Measurements from ENCODE around the gene NF1. TPM values are rescaled to one million over a fixed set of nuclear protein-coding genes. Genes with fewer than 3 reads are reported as not detected.
A peak's percentile ranks its signal among the peaks of the same experiment; 100 is the strongest.

The NF1 gene
- polyA plus RNA-seq, 3 donors: 1.2 to 7.4 (median 2.1) TPM

- Histone ChIP-seq H3K4me2 (replicated peaks; ENCODE audit: extremely low read depth, low read length, poor library complexity, severe bottlenecking) (no peak overlapping the region), H2AFZ (ENCODE audit: insufficient read depth, low read depth, low read length, poor library complexity, severe bottlenecking) (no peak overlapping the region), H3K27ac (ENCODE audit: low read depth in 1 of 2, low read length in 2 of 2) (no peak overlapping the region), H3K79me2 (ENCODE audit: insufficient read depth, low read length) (no peaks in the 10 kb centered on the region), H3K36me3 (replicated peaks in 1 of 2; ENCODE audit: control insufficient read depth in 1 of 2, insufficient read depth in 2 of 2, low read length in 2 of 2) (no peaks in the 10 kb centered on the region), H3K9ac (ENCODE audit: insufficient read depth, low read length, poor library complexity, severe bottlenecking) (no peak overlapping the region), H3K9me3 (replicated peaks in 1 of 2; ENCODE audit: control insufficient read depth in 1 of 2, insufficient read depth in 1 of 2, low read length in 2 of 2) (no peaks in the 10 kb centered on the region), H3K4me3 (replicated peaks in 1 of 3; ENCODE audit: low read depth in 2 of 3, low read length in 3 of 3) (no peak overlapping the region), H4K20me1 (ENCODE audit: insufficient read depth, low read length) (no peaks in the 10 kb centered on the region), H3K27me3 (ENCODE audit: control insufficient read depth in 2 of 2, insufficient read depth in 2 of 2, low read length in 2 of 2) (no peaks in the 10 kb centered on the region), H3K4me1 (ENCODE audit: control insufficient read depth in 1 of 2, insufficient read depth in 2 of 2, low read length in 2 of 2) (peaks cover 48 to 53% of the 10 kb centered on the region in 2 donors)
- H3K27me3 Mint-ChIP-seq (ENCODE audit: low read depth in 3 of 3): no peaks in the 10 kb centered on the region
- no peak for TF ChIP-seq CTCF (IDR thresholded peaks at IDR 0.05)
- 100% methylated on average over 2 of the region's 3 CpGs for WGBS (ENCODE audit: insufficient coverage)
- H3K4me1 Mint-ChIP-seq: peaks cover 49% of the 10 kb centered on the region
- peaks cover 0 to 3% (median 0%) of the 10 kb centered on the region in 7 donors for H3K9me3 Mint-ChIP-seq
- DNase-seq: no peak
- no peak overlapping the region for H3K4me3 Mint-ChIP-seq
- intact Hi-C loops (cut with micrococcal nuclease): loop anchor here (5.0 kb wide), 3 partner anchors 38 to 102 kb away; partner anchors contain the start of gene NF1 (in 1 of the 2)
- H3K36me3 Mint-ChIP-seq: peaks cover 0 to 6% of the 10 kb centered on the region in 2 donors
- no peak overlapping the region for H3K27ac Mint-ChIP-seq
These were observed 40.0 kb upstream of the NF1 start for GRCh38 chr17:31054761-31055160.

GRCh38 chr17:31058976-31059375, 35.8 kb upstream of the NF1 start:
- no peaks in the 10 kb centered on the region for H3K79me2 ChIP-seq (ENCODE audit: insufficient read depth, low read length)
- H3K27ac ChIP-seq (ENCODE audit: low read depth in 1 of 2, low read length in 2 of 2): peak overlapping the region in 1 of 2 donors; percentile 59
- H3K4me2 ChIP-seq (replicated peaks; ENCODE audit: extremely low read depth, low read length, poor library complexity, severe bottlenecking): no peak overlapping the region
- no peaks in the 10 kb centered on the region for H4K20me1 ChIP-seq (ENCODE audit: insufficient read depth, low read length)
- Mint-ChIP-seq H3K9me3 (no peaks in the 10 kb centered on the region), H3K36me3 (no peaks in the 10 kb centered on the region), H3K27ac (peak overlapping the region in 5 of 7 donors; percentile 25 to 67 (median 41)), H3K4me1 (peaks cover 43% of the 10 kb centered on the region), H3K27me3 (ENCODE audit: low read depth in 3 of 3) (no peaks in the 10 kb centered on the region), H3K4me3 (peak overlapping the region in 1 of 2 donors; percentile 1)
- peak overlapping the region; percentile 33 for H2AFZ ChIP-seq (ENCODE audit: insufficient read depth, low read depth, low read length, poor library complexity, severe bottlenecking)
- peak in 2 of 3 donors; percentile 26 to 55 for DNase-seq
- no peak overlapping the region for H3K4me3 ChIP-seq (replicated peaks in 1 of 3; ENCODE audit: low read depth in 2 of 3, low read length in 3 of 3)
- intact Hi-C loops (cut with micrococcal nuclease): no loop called here
- no peak overlapping the region for H3K9ac ChIP-seq (ENCODE audit: insufficient read depth, low read length, poor library complexity, severe bottlenecking)
- no peak for TF ChIP-seq CTCF (IDR thresholded peaks at IDR 0.05)
- WGBS (ENCODE audit: insufficient coverage): 0% methylated on average over 2 of the region's 2 CpGs
- H3K9me3 ChIP-seq (replicated peaks in 1 of 2; ENCODE audit: control insufficient read depth in 1 of 2, insufficient read depth in 1 of 2, low read length in 2 of 2): no peaks in the 10 kb centered on the region
- no peaks in the 10 kb centered on the region for H3K27me3 ChIP-seq (ENCODE audit: control insufficient read depth in 2 of 2, insufficient read depth in 2 of 2, low read length in 2 of 2)
- H3K4me1 ChIP-seq (ENCODE audit: control insufficient read depth in 1 of 2, insufficient read depth in 2 of 2, low read length in 2 of 2): peaks cover 37 to 40% of the 10 kb centered on the region in 2 donors
- H3K36me3 ChIP-seq (replicated peaks in 1 of 2; ENCODE audit: control insufficient read depth in 1 of 2, insufficient read depth in 2 of 2, low read length in 2 of 2): no peaks in the 10 kb centered on the region
